GM23338 (cell line): ENCODE data around the gene ARMH1. TPM values are rescaled to one million over a fixed set of nuclear protein-coding genes. Genes with fewer than 3 reads are reported as not detected.

Source experiments
- ATAC-seq: fragments of 200-7000 bp; cut with Tn5 transposase; 3 replicates; pipeline ENCODE4 v1.9.1; 2020
- DNase-seq: peaks from one replicate; pipeline ENCODE4 v3.0.0-alpha.2; 2015; ENCODE audit warnings: low spot score
- H2AFZ ChIP-seq: fragments of 200-600 bp; sonication (generic); 2 replicates; pipeline ENCODE4 v1.8.0; 2016; ENCODE audit warnings: antibody characterized with exemption, mild to moderate bottlenecking, moderate library complexity
- H3F3A ChIP-seq: fragments of 200-600 bp; sonication (generic); replicated peaks from 2 replicates; pipeline ENCODE4 v1.8.0; 2017; ENCODE audit warnings: antibody characterized with exemption, mixed run types, low read depth
- H3K27ac ChIP-seq: fragments of 200-600 bp; sonication (generic); 2 replicates; pipeline ENCODE4 v1.6.1; 2016; ENCODE audit warnings: low read depth
- H3K27me3 ChIP-seq: fragments of 200-600 bp; sonication (generic); 2 replicates; pipeline ENCODE4 v1.8.0; 2016; ENCODE audit warnings: mild to moderate bottlenecking, mixed run types, moderate library complexity; ENCODE audit not compliant: insufficient read depth
- H3K36me3 ChIP-seq: fragments of 200-600 bp; sonication (generic); 2 replicates; pipeline ENCODE4 v1.8.0; 2016; ENCODE audit warnings: mild to moderate bottlenecking; ENCODE audit not compliant: insufficient read depth
- H3K4me1 ChIP-seq: fragments of 200-600 bp; sonication (generic); 2 replicates; pipeline ENCODE4 v1.8.0; 2016; ENCODE audit warnings: mild to moderate bottlenecking, moderate library complexity; ENCODE audit not compliant: insufficient read depth
- H3K4me2 ChIP-seq: fragments of 200-600 bp; sonication (generic); 2 replicates; pipeline ENCODE4 v1.7.1; 2017; ENCODE audit warnings: mixed run types
- H3K4me3 ChIP-seq: fragments of 200-600 bp; sonication (generic); 2 replicates; pipeline ENCODE4 v1.6.1; 2016; ENCODE audit warnings: mixed run types
- H3K79me2 ChIP-seq: fragments of 200-600 bp; sonication (generic); replicated peaks from 2 replicates; pipeline ENCODE4 v1.8.0; 2017; ENCODE audit warnings: mild to moderate bottlenecking; ENCODE audit not compliant: insufficient read depth
- H3K9me2 ChIP-seq: fragments of 200-600 bp; sonication (generic); 2 replicates; pipeline ENCODE4 v1.8.0; 2017; ENCODE audit not compliant: insufficient read depth
- H4K20me1 ChIP-seq: fragments of 200-600 bp; sonication (generic); replicated peaks from 2 replicates; pipeline ENCODE4 v1.8.0; 2017; ENCODE audit warnings: mild to moderate bottlenecking; ENCODE audit not compliant: insufficient read depth
- H3K27ac Mint-ChIP-seq: 2 replicates; pipeline ENCODE4 v1.8.0; 2020; ENCODE audit warnings: inconsistent platforms, mild to moderate bottlenecking, moderate library complexity, mixed read lengths
- H3K27me3 Mint-ChIP-seq: 3 replicates; pipeline ENCODE4 v1.8.0; 2022; ENCODE audit warnings: low read depth, mild to moderate bottlenecking, moderate library complexity, mixed read lengths, inconsistent platforms; ENCODE audit not compliant: insufficient read depth, poor library complexity
- H3K36me3 Mint-ChIP-seq: 3 replicates; pipeline ENCODE4 v1.8.0; 2021; ENCODE audit warnings: low read depth, mild to moderate bottlenecking, inconsistent platforms, moderate library complexity, mixed read lengths
- H3K4me1 Mint-ChIP-seq: 3 replicates; pipeline ENCODE4 v1.8.0; 2020; ENCODE audit warnings: mild to moderate bottlenecking, inconsistent platforms, mixed read lengths
- H3K4me3 Mint-ChIP-seq: 3 replicates; pipeline ENCODE4 v1.8.0; 2021; ENCODE audit warnings: moderate library complexity, mild to moderate bottlenecking, inconsistent platforms, mixed read lengths
- H3K9me3 Mint-ChIP-seq: 3 replicates; pipeline ENCODE4 v1.8.0; 2020; ENCODE audit warnings: moderate library complexity, mild to moderate bottlenecking, inconsistent platforms, mixed read lengths
- CREB1 ChIP-seq: fragments of 250-450 bp; sonication (Bioruptor Pico); IDR thresholded peaks from 2 replicates; pipeline ENCODE4 v1.5.0; 2020; ENCODE audit warnings: low read depth, mild to moderate bottlenecking, moderate library complexity
- ETS1 ChIP-seq: IDR thresholded peaks from 2 replicates; pipeline ENCODE4 v1.6.1; 2016; ENCODE audit warnings: antibody characterized with exemption
- EZH2 ChIP-seq: fragments of 200-600 bp; sonication (generic); IDR thresholded peaks from one replicate; pipeline ENCODE4 v1.8.0; 2017; ENCODE audit warnings: antibody characterized with exemption, mild to moderate bottlenecking, low read depth; ENCODE audit not compliant: unreplicated experiment
- EZH2phosphoT487 ChIP-seq: fragments of 200-600 bp; sonication (generic); IDR thresholded peaks from one replicate; pipeline ENCODE4 v1.8.1; 2018; ENCODE audit warnings: antibody characterized with exemption; ENCODE audit not compliant: unreplicated experiment
- JUNB ChIP-seq: IDR thresholded peaks from one replicate; pipeline ENCODE4 v1.6.1; 2016; ENCODE audit warnings: antibody characterized with exemption; ENCODE audit not compliant: unreplicated experiment
- NANOG ChIP-seq: IDR thresholded peaks from 2 replicates; pipeline ENCODE4 v1.6.1; 2016; ENCODE audit warnings: antibody characterized with exemption, borderline replicate concordance
- POLR2AphosphoS5 ChIP-seq: IDR thresholded peaks from 2 replicates; pipeline ENCODE4 v1.6.1; 2016; ENCODE audit warnings: antibody characterized with exemption, low read depth
- REST ChIP-seq: IDR thresholded peaks from one replicate; pipeline ENCODE4 v1.6.1; 2018; ENCODE audit warnings: antibody characterized with exemption; ENCODE audit not compliant: unreplicated experiment
- STAT1 ChIP-seq: IDR thresholded peaks from one replicate; pipeline ENCODE4 v1.6.1; 2016; ENCODE audit warnings: antibody characterized with exemption; ENCODE audit not compliant: unreplicated experiment
- ZNF114 ChIP-seq: fragments of 250-450 bp; sonication (Bioruptor Pico); IDR thresholded peaks from 2 replicates; pipeline ENCODE4 v1.5.0; 2020; ENCODE audit warnings: mild to moderate bottlenecking, moderate library complexity
- ZNF331 ChIP-seq: fragments of 250-450 bp; sonication (Bioruptor Pico); IDR thresholded peaks from 2 replicates; pipeline ENCODE4 v1.5.0; 2020; ENCODE audit warnings: low read depth, mild to moderate bottlenecking, moderate library complexity
- ZNF462 ChIP-seq: fragments of 250-450 bp; sonication (Bioruptor Pico); IDR thresholded peaks from 2 replicates; pipeline ENCODE4 v1.5.0; 2020; ENCODE audit warnings: mild to moderate bottlenecking, moderate library complexity
- polyA plus RNA-seq: library from polyadenylated mRNA; unstranded; fragments of >200 nt; fragmentation: Nextera tagmentation; extraction: Ambion mirVana; gene quantifications from 2 replicates; pipeline ENCODE4 v1.2.1, GENCODE V29; 2016
- total RNA-seq: library from RNA; depleted of rRNA; stranded (reverse); fragments of >200 nt; shearing (Covaris generic); gene quantifications from 2 replicates; pipeline ENCODE4 v1.2.3, GENCODE V29; 2014
- TF ChIP-seq, protein P1 (sequence below), 2 experiments: fragments of 200-600 bp in 1 of 2; sonication (generic) in 1 of 2; conservative IDR thresholded peaks; 2 replicates each; pipeline versions ENCODE4 v1.5.1 to v1.6.1; 2016 to 2017; ENCODE audit warnings: antibody characterized with exemption in 2 of 2, low read depth in 2 of 2, mild to moderate bottlenecking in 2 of 2, moderate library complexity in 1 of 2

Gene ARMH1
- total and polyA plus RNA-seq, 2 experiments from 2014 or later, result 0.31 TPM; not detected in 1

DNA sequence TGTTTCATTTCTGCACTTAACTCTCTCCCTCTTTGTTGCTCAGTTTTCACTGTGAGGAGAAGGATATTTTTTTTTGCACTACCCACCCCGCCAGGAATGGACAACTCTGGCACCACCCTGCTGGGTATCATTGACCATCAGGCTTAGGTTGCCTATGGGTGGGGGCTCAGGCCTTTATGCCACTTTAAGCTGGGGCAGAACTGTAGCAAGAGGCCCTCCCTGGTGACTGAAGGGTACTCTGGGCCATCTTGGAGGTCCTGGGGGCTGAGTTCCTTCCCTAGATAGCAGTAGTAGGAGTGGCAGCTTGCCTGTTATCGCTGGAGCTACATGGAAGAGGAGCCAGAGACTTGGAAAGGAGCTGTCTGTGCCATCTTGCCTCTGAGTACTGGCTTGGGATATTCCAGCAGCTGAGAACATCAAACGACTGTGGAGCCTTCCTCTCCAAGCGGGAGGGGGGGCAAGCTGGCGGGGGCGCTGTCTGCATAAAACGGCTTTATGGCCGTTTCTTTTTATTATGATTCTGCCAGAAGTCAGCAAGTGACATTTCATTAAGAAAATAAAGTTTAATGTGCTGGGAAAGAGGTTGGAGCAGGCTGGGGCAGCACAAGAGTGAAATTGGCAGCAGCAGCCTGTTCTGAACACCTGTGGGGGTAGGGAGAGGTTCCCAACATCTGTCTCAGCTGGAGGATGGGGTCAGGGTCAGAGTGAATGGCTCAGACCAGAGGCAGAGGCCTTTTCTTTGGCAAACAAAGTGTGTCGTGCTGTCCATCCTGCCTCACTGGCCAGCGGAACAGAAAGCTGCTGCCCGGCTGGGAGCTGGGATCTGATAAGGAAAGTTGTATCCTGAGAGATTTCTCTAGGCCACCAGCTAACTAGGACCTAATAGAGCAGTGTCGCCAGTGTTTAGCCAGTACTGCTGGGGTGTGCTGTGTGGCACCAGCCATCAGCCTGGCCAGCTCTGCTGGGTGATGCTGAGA lies 33.1 kb upstream of the ARMH1 start:
- H3K9me3 Mint-ChIP-seq, result no peaks in the 10 kb centered on the region; the same call in 2 of the 3 replicates
- no peaks in the 10 kb centered on the region for H3K27me3 Mint-ChIP-seq
- no peaks in the 10 kb centered on the region for H3K9me2 ChIP-seq
- H3K27ac ChIP-seq, result no peak overlapping the region
- H3K36me3 Mint-ChIP-seq, result peaks cover 81% of the 10 kb centered on the region
- TF ChIP-seq REST (no peak), EZH2phosphoT487 (no peak), POLR2AphosphoS5 (no peak), ETS1 (no peak), ZNF331 (CRISPR knock-in tag) (no peak), JUNB (no peak), ZNF114 (no peak), STAT1 (no peak), CREB1 (CRISPR knock-in tag) (no peak), NANOG (no peak), ZNF462 (CRISPR knock-in tag) (no peak), EZH2 (no peak)
- TF ChIP-seq, protein P1, sequence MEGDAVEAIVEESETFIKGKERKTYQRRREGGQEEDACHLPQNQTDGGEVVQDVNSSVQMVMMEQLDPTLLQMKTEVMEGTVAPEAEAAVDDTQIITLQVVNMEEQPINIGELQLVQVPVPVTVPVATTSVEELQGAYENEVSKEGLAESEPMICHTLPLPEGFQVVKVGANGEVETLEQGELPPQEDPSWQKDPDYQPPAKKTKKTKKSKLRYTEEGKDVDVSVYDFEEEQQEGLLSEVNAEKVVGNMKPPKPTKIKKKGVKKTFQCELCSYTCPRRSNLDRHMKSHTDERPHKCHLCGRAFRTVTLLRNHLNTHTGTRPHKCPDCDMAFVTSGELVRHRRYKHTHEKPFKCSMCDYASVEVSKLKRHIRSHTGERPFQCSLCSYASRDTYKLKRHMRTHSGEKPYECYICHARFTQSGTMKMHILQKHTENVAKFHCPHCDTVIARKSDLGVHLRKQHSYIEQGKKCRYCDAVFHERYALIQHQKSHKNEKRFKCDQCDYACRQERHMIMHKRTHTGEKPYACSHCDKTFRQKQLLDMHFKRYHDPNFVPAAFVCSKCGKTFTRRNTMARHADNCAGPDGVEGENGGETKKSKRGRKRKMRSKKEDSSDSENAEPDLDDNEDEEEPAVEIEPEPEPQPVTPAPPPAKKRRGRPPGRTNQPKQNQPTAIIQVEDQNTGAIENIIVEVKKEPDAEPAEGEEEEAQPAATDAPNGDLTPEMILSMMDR (conservative IDR thresholded peaks at IDR 0.05; ENCODE audit: low read depth in 2 of 2), result no peak
- ATAC-seq (no peak), DNase-seq (no peak)
- H3F3A ChIP-seq, result peaks cover 9% of the 10 kb centered on the region; the same call in 1 of the 2 replicates
- no peak overlapping the region for H3K4me3 Mint-ChIP-seq
- no peaks in the 10 kb centered on the region for H3K79me2 ChIP-seq
- no peaks in the 10 kb centered on the region for H3K4me1 ChIP-seq
- no peaks in the 10 kb centered on the region; the same call in 2 of the 3 replicates for H3K4me1 Mint-ChIP-seq
- peaks cover 18% of the 10 kb centered on the region for H3K36me3 ChIP-seq
- H3K27me3 ChIP-seq, result no peaks in the 10 kb centered on the region
- no peak overlapping the region for H3K27ac Mint-ChIP-seq
- no peak overlapping the region for H3K4me2 ChIP-seq
- H2AFZ ChIP-seq, result no peak overlapping the region
- H3K4me3 ChIP-seq, result no peak overlapping the region
- peaks cover 9% of the 10 kb centered on the region for H4K20me1 ChIP-seq
